ENCODE measurements around the gene MYMX.

- TF ChIP-seq POLR2A (IDR thresholded peaks at IDR 0.05; ENCODE audit: low read depth, low read length) = peak; percentile 53
- TF ChIP-seq TAF1 (IDR thresholded peaks at IDR 0.05; ENCODE audit: borderline replicate concordance, low read depth, low read length) = no peak
- TF ChIP-seq POLR2AphosphoS5 (IDR thresholded peaks at IDR 0.05; ENCODE audit: low read depth, low read length) = peak; percentile 85
Observed at GRCh38 chr6:44254191-44255104, 37.7 kb downstream of the MYMX start.

Data from GM12892 (cell line).